ENCODE data around the gene MORF4L2.
"Not testable (repeated sequence)": the region's sequence is repeated elsewhere in the genome, so short reads cannot be mapped to it uniquely, and the experiment has no call there.

MORF4L2 gene

GRCh38 chrX:103678199-103678993, 8.1 kb downstream of the MORF4L2 start:
- no peak for DNase-seq

- DNase-seq = no peak
These were observed 11.7 kb downstream of the MORF4L2 start for GRCh38 chrX:103674531-103675454.

GRCh38 chrX:103669745-103670144, 16.8 kb downstream of the MORF4L2 start:
- no peak for DNase-seq

- no peak for DNase-seq
These were observed 20.0 kb downstream of the MORF4L2 start for GRCh38 chrX:103666202-103667107.

GRCh38 chrX:103663981-103664762, 22.3 kb downstream of the MORF4L2 start:
- DNase-seq = no peak

- not testable (repeated sequence) for DNase-seq
These were observed 27.0 kb downstream of the MORF4L2 start for GRCh38 chrX:103659460-103659859.

- no peak for DNase-seq
These were observed 27.6 kb downstream of the MORF4L2 start for GRCh38 chrX:103658681-103659433.

GRCh38 chrX:103657066-103657465, 29.4 kb downstream of the MORF4L2 start:
- not testable (repeated sequence) for DNase-seq

GRCh38 chrX:103656617-103657016, 29.9 kb downstream of the MORF4L2 start:
- DNase-seq = no peak

GRCh38 chrX:103655230-103656000, 31.1 kb downstream of the MORF4L2 start:
- not testable (repeated sequence) for DNase-seq

- peak in 1 of 2 experiments; percentile 51 for DNase-seq
These were observed 35.2 kb downstream of the MORF4L2 start for GRCh38 chrX:103651151-103651773.

GRCh38 chrX:103647630-103648029, 38.9 kb downstream of the MORF4L2 start:
- DNase-seq = no peak

- DNase-seq = no peak
These were observed 42.4 kb downstream of the MORF4L2 start for GRCh38 chrX:103644125-103644524.

- DNase-seq = no peak
These were observed 45.9 kb downstream of the MORF4L2 start for GRCh38 chrX:103640401-103641155.

GRCh38 chrX:103638479-103639346, 47.8 kb downstream of the MORF4L2 start:
- DNase-seq = not testable (repeated sequence)

GRCh38 chrX:103637604-103638338, 48.7 kb downstream of the MORF4L2 start:
- DNase-seq = no peak

GRCh38 chrX:103635436-103635835, 51.1 kb downstream of the MORF4L2 start:
- no peak for DNase-seq

Measured in NCI-H1930 (cell line).